Trophoblast cell (in vitro differentiated cells and primary cell): Measurements from ENCODE around the gene FCN3.

Source experiments
- DNase-seq, 2 donors: peaks; one replicate each; pipeline ENCODE4 v3.0.0-alpha.2; 2016
- H2AFZ ChIP-seq: 2 replicates; pipeline ENCODE4 v1.6.1; 2013; ENCODE audit warnings: low read length, moderate library complexity, mild to moderate bottlenecking; ENCODE audit not compliant: insufficient read depth, poor library complexity
- H2AK5ac ChIP-seq: 2 replicates; pipeline ENCODE4 v1.6.1; 2013; ENCODE audit warnings: mild to moderate bottlenecking, low read length
- H2BK120ac ChIP-seq: 2 replicates; pipeline ENCODE4 v1.6.1; 2013; ENCODE audit warnings: low read length, mild to moderate bottlenecking, moderate library complexity; ENCODE audit not compliant: insufficient read depth, poor library complexity
- H2BK12ac ChIP-seq: 2 replicates; pipeline ENCODE4 v1.6.1; 2013; ENCODE audit warnings: mild to moderate bottlenecking, low read length, moderate library complexity
- H2BK5ac ChIP-seq: 2 replicates; pipeline ENCODE4 v1.6.1; 2013; ENCODE audit warnings: low read length, low read depth, moderate library complexity, mild to moderate bottlenecking; ENCODE audit not compliant: poor library complexity
- H3K14ac ChIP-seq: 2 replicates; pipeline ENCODE4 v1.6.1; 2013; ENCODE audit warnings: mild to moderate bottlenecking, low read length
- H3K18ac ChIP-seq: 2 replicates; pipeline ENCODE4 v1.6.1; 2013; ENCODE audit warnings: mild to moderate bottlenecking, low read length
- H3K23ac ChIP-seq: 2 replicates; pipeline ENCODE4 v1.6.1; 2013; ENCODE audit warnings: low read length
- H3K27ac ChIP-seq: 2 replicates; pipeline ENCODE4 v1.5.1; 2013; ENCODE audit warnings: low read depth, mild to moderate bottlenecking, inconsistent platforms, low read length, moderate library complexity
- H3K27me3 ChIP-seq: 2 replicates; pipeline ENCODE4 v1.6.1; 2013; ENCODE audit warnings: inconsistent platforms, mild to moderate bottlenecking, low read length, moderate library complexity; ENCODE audit not compliant: insufficient read depth
- H3K36me3 ChIP-seq, 2 experiments: 1 replicate in 1 of 2; 2 replicates in 1 of 2; pipeline ENCODE4 v1.6.1; 2013; ENCODE audit warnings: low read length in 2 of 2, mild to moderate bottlenecking in 2 of 2, moderate library complexity in 1 of 2; ENCODE audit not compliant: insufficient read depth in 2 of 2, control insufficient read depth in 1 of 2
- H3K4ac ChIP-seq: 2 replicates; pipeline ENCODE4 v1.6.1; 2013; ENCODE audit warnings: low read depth, mild to moderate bottlenecking, low read length, moderate library complexity
- H3K4me1 ChIP-seq, 2 experiments: 1 replicate in 1 of 2; 2 replicates in 1 of 2; pipeline ENCODE4 v1.6.1; 2013; ENCODE audit warnings: low read length in 2 of 2, mild to moderate bottlenecking in 2 of 2, moderate library complexity in 1 of 2; ENCODE audit not compliant: insufficient read depth in 2 of 2, control insufficient read depth in 1 of 2
- H3K4me2 ChIP-seq: 2 replicates; pipeline ENCODE4 v1.6.1; 2013; ENCODE audit warnings: inconsistent platforms, mild to moderate bottlenecking, low read length, moderate library complexity
- H3K4me3 ChIP-seq: 2 replicates; pipeline ENCODE4 v1.5.1; 2013; ENCODE audit warnings: mild to moderate bottlenecking, low read depth, low read length, inconsistent platforms
- H3K79me1 ChIP-seq: one replicate; pipeline ENCODE4 v1.6.1; 2013; ENCODE audit warnings: low read length
- H3K79me2 ChIP-seq: 2 replicates; pipeline ENCODE4 v1.6.1; 2013; ENCODE audit warnings: low read length, mild to moderate bottlenecking; ENCODE audit not compliant: control insufficient read depth, insufficient read depth, poor library complexity
- H3K9ac ChIP-seq: 2 replicates; pipeline ENCODE4 v1.6.1; 2013; ENCODE audit warnings: mild to moderate bottlenecking, low read length
- H3K9me3 ChIP-seq: 2 replicates; pipeline ENCODE4 v1.6.1; 2013; ENCODE audit warnings: low read depth, mild to moderate bottlenecking, control low read depth, inconsistent platforms, low read length; ENCODE audit not compliant: insufficient read depth
- H4K12ac ChIP-seq: 2 replicates; pipeline ENCODE4 v1.6.1; 2013; ENCODE audit warnings: low read depth, mild to moderate bottlenecking, low read length, moderate library complexity
- H4K8ac ChIP-seq: 2 replicates; pipeline ENCODE4 v1.6.1; 2013; ENCODE audit warnings: low read depth, mild to moderate bottlenecking, low read length, moderate library complexity
- H4K91ac ChIP-seq: one replicate; pipeline ENCODE4 v1.6.1; 2013; ENCODE audit warnings: low read depth, mild to moderate bottlenecking, low read length, moderate library complexity
- WGBS: extraction: QIAGEN DNeasy Blood & Tissue Kit; methylation state at CpG from one replicate; pipeline ENCODE4 v1.1.7; 2013; ENCODE audit warnings: missing lambda C conversion rate; ENCODE audit not compliant: insufficient read length, insufficient coverage; ENCODE audit errors: extremely low coverage; 5-methylcytosine and 5-hydroxymethylcytosine counted together

The FCN3 gene

GRCh38 chr1:27366411-27367159, 8.0 kb downstream of the FCN3 start, which contains the start of gene MAP3K6:
MAP3K6 (minus strand) TSS chr1:27366961; CDS start chr1:27366597, 364 bp downstream.
- H2AK5ac ChIP-seq = no peak within 1 kb of the TSS
- no CpG with 5 or more reads among the region's 67 CpGs for WGBS
- H3K79me1 ChIP-seq = peaks cover 11% of the 10 kb centered on the region
- H2BK5ac ChIP-seq = peak within 1 kb of the TSS; percentile 45
- peak within 1 kb of the TSS; percentile 39 for H4K12ac ChIP-seq
- peaks cover 5% of the 10 kb centered on the region for H3K9me3 ChIP-seq
- peak within 1 kb of the TSS; percentile 50 for H3K14ac ChIP-seq
- no peaks in the 10 kb centered on the region for H3K27me3 ChIP-seq
- H3K23ac ChIP-seq = no peak within 1 kb of the TSS
- peak within 1 kb of the TSS; percentile 4 for H2BK12ac ChIP-seq
- peak within 1 kb of the TSS; percentile 74 for H3K4me2 ChIP-seq
- H3K4ac ChIP-seq = no peak within 1 kb of the TSS
- H3K4me3 ChIP-seq = peak within 1 kb of the TSS; percentile 80
- peak within 1 kb of the TSS; percentile 19 for H2BK120ac ChIP-seq
- peak; percentile 77 to 84 for DNase-seq
- H3K18ac ChIP-seq = peak within 1 kb of the TSS; percentile 54
- H3K27ac ChIP-seq = peak within 1 kb of the TSS; percentile 60
- H4K91ac ChIP-seq = peak within 1 kb of the TSS; percentile 64
- peaks cover under 1 to 7% of the 10 kb centered on the region in 2 experiments for H3K36me3 ChIP-seq
- peak within 1 kb of the TSS; percentile 37 for H3K9ac ChIP-seq
- H3K4me1 ChIP-seq = peaks cover 17% of the 10 kb centered on the region in 2 experiments
- peaks cover 1% of the 10 kb centered on the region for H3K79me2 ChIP-seq
- H4K8ac ChIP-seq = peak within 1 kb of the TSS; percentile 66
- peak within 1 kb of the TSS; percentile 58 for H2AFZ ChIP-seq

- H3K27ac ChIP-seq = peak overlapping the region; percentile 60
- H4K12ac ChIP-seq = peak overlapping the region; percentile 32
- peaks cover 11% of the 10 kb centered on the region for H3K79me1 ChIP-seq
- peak; percentile 81 to 88 for DNase-seq
- H4K8ac ChIP-seq = peak overlapping the region; percentile 63
- H3K4me1 ChIP-seq = peaks cover 17% of the 10 kb centered on the region in 2 experiments
- no peak overlapping the region for H2AK5ac ChIP-seq
- H3K27me3 ChIP-seq = peaks cover 4% of the 10 kb centered on the region
- H3K9me3 ChIP-seq = peaks cover 5% of the 10 kb centered on the region
- peaks cover 1% of the 10 kb centered on the region for H3K79me2 ChIP-seq
- no peak overlapping the region for H2BK12ac ChIP-seq
- H2AFZ ChIP-seq = peak overlapping the region; percentile 58
- no CpG with 5 or more reads among the region's 30 CpGs for WGBS
- no peak overlapping the region for H2BK120ac ChIP-seq
- peak overlapping the region; percentile 54 for H3K18ac ChIP-seq
- H3K4me3 ChIP-seq = peak overlapping the region; percentile 80
- H3K36me3 ChIP-seq = peaks cover 2 to 8% of the 10 kb centered on the region in 2 experiments
- H3K4ac ChIP-seq = no peak overlapping the region
- peak overlapping the region; percentile 74 for H3K4me2 ChIP-seq
- H2BK5ac ChIP-seq = no peak overlapping the region
- H4K91ac ChIP-seq = peak overlapping the region; percentile 60
- H3K9ac ChIP-seq = peak overlapping the region; percentile 37
- peak overlapping the region; percentile 50 for H3K14ac ChIP-seq
- H3K23ac ChIP-seq = no peak overlapping the region
Measured at GRCh38 chr1:27366113-27366410, 8.6 kb downstream of the FCN3 start.

GRCh38 chr1:27365372-27366112, 9.1 kb downstream of the FCN3 start:
- H3K23ac ChIP-seq = no peak overlapping the region
- no peak overlapping the region for H3K4ac ChIP-seq
- peak overlapping the region; percentile 32 for H4K12ac ChIP-seq
- no peak overlapping the region for H3K9ac ChIP-seq
- peak overlapping the region; percentile 74 for H3K4me2 ChIP-seq
- peak overlapping the region; percentile 63 for H4K8ac ChIP-seq
- H2BK5ac ChIP-seq = no peak overlapping the region
- H3K4me1 ChIP-seq = peaks cover 17 to 20% of the 10 kb centered on the region in 2 experiments
- H3K79me2 ChIP-seq = peaks cover 1% of the 10 kb centered on the region
- H3K9me3 ChIP-seq = peaks cover 5% of the 10 kb centered on the region
- peak overlapping the region; percentile 58 for H2AFZ ChIP-seq
- H3K4me3 ChIP-seq = peak overlapping the region; percentile 80
- peaks cover 9% of the 10 kb centered on the region for H3K27me3 ChIP-seq
- no CpG with 5 or more reads among the region's 40 CpGs for WGBS
- H3K36me3 ChIP-seq = peaks cover 2 to 8% of the 10 kb centered on the region in 2 experiments
- H4K91ac ChIP-seq = peak overlapping the region; percentile 60
- peaks cover 11% of the 10 kb centered on the region for H3K79me1 ChIP-seq
- peak overlapping the region; percentile 0 for H3K14ac ChIP-seq
- DNase-seq = peak; percentile 85 to 86
- no peak overlapping the region for H2AK5ac ChIP-seq
- H2BK120ac ChIP-seq = no peak overlapping the region
- H3K27ac ChIP-seq = peak overlapping the region; percentile 50
- peak overlapping the region; percentile 54 for H3K18ac ChIP-seq
- H2BK12ac ChIP-seq = no peak overlapping the region

- Histone ChIP-seq H2AK5ac (no peak overlapping the region), H3K9me3 (peaks cover 8% of the 10 kb centered on the region), H3K4me2 (peak overlapping the region; percentile 12), H3K79me2 (peaks cover 1% of the 10 kb centered on the region), H3K36me3 (peaks cover 2 to 8% of the 10 kb centered on the region in 2 experiments), H3K27ac (peak overlapping the region; percentile 50), H2BK5ac (no peak overlapping the region), H2BK120ac (peak overlapping the region; percentile 26), H3K4ac (no peak overlapping the region), H2BK12ac (peak overlapping the region; percentile 19), H4K91ac (peak overlapping the region; percentile 41), H3K18ac (peak overlapping the region; percentile 37), H3K14ac (peak overlapping the region; percentile 0), H4K8ac (peak overlapping the region; percentile 0), H3K4me1 (peaks cover 20 to 26% of the 10 kb centered on the region in 2 experiments), H3K9ac (no peak overlapping the region), H3K23ac (no peak overlapping the region), H3K79me1 (peaks cover 11% of the 10 kb centered on the region), H3K27me3 (peaks cover 15% of the 10 kb centered on the region), H4K12ac (peak overlapping the region; percentile 6), H3K4me3 (peak overlapping the region; percentile 20), H2AFZ (peak overlapping the region; percentile 32)
- WGBS = no CpG with 5 or more reads among the region's 11 CpGs
- peak; percentile 89 to 90 for DNase-seq
Measured at GRCh38 chr1:27364696-27365371, 9.8 kb downstream of the FCN3 start.
